ENCODE data around the gene SH3RF3. TPM values are rescaled to one million over a fixed set of nuclear protein-coding genes. Genes with fewer than 3 reads are reported as not detected.

Gene SH3RF3
- total and polyA plus RNA-seq, 9 of the 15 experiments (the other 6 are each of a cell fraction or from before 2014, with no cell fraction given): 0.02 TPM; not detected in 8

GRCh38 chr2:109220860-109221259 lies 91.9 kb downstream of the SH3RF3 start:
- no TSS peak for BruUV-seq (replicated peaks)
- no peak overlapping the region for H3K9ac ChIP-seq (ENCODE audit: insufficient read depth in 1 of 2, low read depth in 2 of 2, low read length in 2 of 2)
- TF ChIP-seq SIRT6 (IDR thresholded peaks at IDR 0.05; ENCODE audit: low read depth, low read length): no peak
- no peak for TF ChIP-seq TAF15 (IDR thresholded peaks at IDR 0.05; ENCODE audit: low read depth, low read length)
- no peak for TF ChIP-seq ZBED1 (IDR thresholded peaks at IDR 0.05)
- no peak for TF ChIP-seq NELFE (IDR thresholded peaks at IDR 0.05; ENCODE audit: insufficient read depth, insufficient read length)
- TF ChIP-seq ZNF165 (CRISPR knock-in tag; IDR thresholded peaks at IDR 0.05; ENCODE audit: borderline replicate concordance): no peak
- no peak for TF ChIP-seq MNT (conservative IDR thresholded peaks at IDR 0.05)
- TF ChIP-seq ZNF449 (CRISPR knock-in tag; IDR thresholded peaks at IDR 0.05): no peak
- no peak for TF ChIP-seq ZNF318 (IDR thresholded peaks at IDR 0.05; ENCODE audit: borderline replicate concordance in 1 of 2, low read depth in 1 of 2)
- TF ChIP-seq SMARCA4 (IDR thresholded peaks at IDR 0.05): no peak
- TF ChIP-seq STAG1 (CRISPR knock-in tag; IDR thresholded peaks at IDR 0.05; ENCODE audit: borderline replicate concordance): no peak
- TF ChIP-seq PHF8 (IDR thresholded peaks at IDR 0.05; ENCODE audit: borderline replicate concordance, low read length): no peak
- TF ChIP-seq PTRF (tag; IDR thresholded peaks at IDR 0.05): no peak

More at GRCh38 chr2:109220860-109221259, 91.9 kb downstream of the SH3RF3 start:
- Histone ChIP-seq H3K27ac (ENCODE audit: extremely low read depth, low read depth, low read length) (no peak overlapping the region), H3K79me2 (ENCODE audit: control insufficient read depth, insufficient read depth, low read length) (no peaks in the 10 kb centered on the region), H3K4me1 (replicated peaks in 1 of 2; ENCODE audit: control insufficient read depth in 2 of 2, insufficient read depth in 2 of 2, low read length in 2 of 2) (no peaks in the 10 kb centered on the region), H4K20me1 (replicated peaks; ENCODE audit: control insufficient read depth, insufficient read depth, low read length) (0 out of 2 replicates have a peak, but pooled peaks cover 2% of the 10 kb centered on the region), H3K4me2 (ENCODE audit: insufficient read depth, low read length) (no peak overlapping the region), H3K9me3 (replicated peaks; ENCODE audit: control insufficient read depth, insufficient read depth, low read depth, low read length) (no peaks in the 10 kb centered on the region), H3K4me3 (no peak overlapping the region), H3K27me3 (ENCODE audit: control insufficient read depth in 2 of 2, insufficient read depth in 2 of 2, low read length in 2 of 2) (peaks cover 5 to 44% of the 10 kb centered on the region in 2 experiments; a peak in 3 of 5 replicates), H2AFZ (ENCODE audit: low read depth, low read length) (no peak overlapping the region), H3K9me1 (ENCODE audit: control insufficient read depth, insufficient read depth, low read length) (no peaks in the 10 kb centered on the region), H3K36me3 (ENCODE audit: control insufficient read depth, insufficient read depth, low read length) (no peaks in the 10 kb centered on the region)
- intact Hi-C loops (cut with micrococcal nuclease) (no loop called here), in situ Hi-C loops (cut with MboI) (no loop called here)
- FAIRE-seq (peak; percentile 48), DNase-seq (ENCODE audit: extremely low read depth in 1 of 4, low spot score in 3 of 4) (no peak), ATAC-seq (no peak)
- 0% methylated on average over 2 of the region's 2 CpGs for WGBS (ENCODE audit: insufficient coverage, low coverage, missing lambda C conversion rate)
- POLR2A ChIA-PET: no interaction called here
- CTCF ChIA-PET (ENCODE audit: low intra/inter-chr PET ratio): no interaction called here
